ENCODE data around the gene RBM33.

GRCh38 chr7:155702616-155703015 lies 58.2 kb downstream of the RBM33 start:
- TF ChIP-seq CTCF (conservative IDR thresholded peaks at IDR 0.05; ENCODE audit: low read depth, low read length) (no peak), EZH2 (IDR thresholded peaks at IDR 0.05; ENCODE audit: borderline replicate concordance, low read depth, low read length, poor library complexity, severe bottlenecking) (no peak)
